NCI-H748 (cell line): Measurements from ENCODE around the gene FOXF2.

ENCODE experiments used
- DNase-seq: peaks from one replicate; lab custom pipeline; 2025; ENCODE audit not compliant: unreplicated experiment; lab: John Stamatoyannopoulos, UW

Gene FOXF2

DNA sequence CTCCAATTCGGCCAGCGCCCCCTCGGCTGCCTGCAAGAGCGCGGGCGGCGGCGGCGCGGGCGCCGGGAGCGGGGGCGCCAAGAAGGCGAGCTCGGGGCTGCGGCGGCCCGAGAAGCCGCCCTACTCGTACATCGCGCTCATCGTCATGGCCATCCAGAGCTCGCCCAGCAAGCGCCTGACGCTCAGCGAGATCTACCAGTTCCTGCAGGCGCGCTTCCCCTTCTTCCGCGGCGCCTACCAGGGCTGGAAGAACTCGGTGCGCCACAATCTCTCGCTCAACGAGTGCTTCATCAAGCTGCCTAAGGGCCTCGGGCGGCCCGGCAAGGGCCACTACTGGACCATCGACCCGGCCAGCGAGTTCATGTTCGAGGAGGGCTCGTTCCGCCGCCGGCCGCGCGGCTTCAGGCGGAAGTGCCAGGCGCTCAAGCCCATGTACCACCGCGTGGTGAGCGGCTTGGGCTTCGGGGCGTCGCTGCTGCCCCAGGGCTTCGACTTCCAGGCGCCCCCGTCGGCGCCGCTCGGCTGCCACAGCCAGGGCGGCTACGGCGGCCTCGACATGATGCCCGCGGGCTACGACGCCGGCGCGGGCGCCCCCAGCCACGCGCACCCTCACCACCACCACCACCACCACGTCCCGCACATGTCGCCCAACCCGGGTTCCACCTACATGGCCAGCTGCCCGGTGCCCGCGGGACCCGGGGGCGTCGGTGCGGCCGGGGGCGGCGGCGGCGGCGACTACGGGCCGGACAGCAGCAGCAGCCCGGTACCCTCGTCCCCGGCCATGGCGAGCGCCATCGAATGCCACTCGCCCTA, 963 bp downstream of the FOXF2 start:
- peak; percentile 85 for DNase-seq

GRCh38 chr6:1390946-1391799, 1.8 kb downstream of the FOXF2 start:
- DNase-seq: peak; percentile 58

- DNase-seq: no peak
Measured at GRCh38 chr6:1391800-1392309, 2.5 kb downstream of the FOXF2 start.

DNA sequence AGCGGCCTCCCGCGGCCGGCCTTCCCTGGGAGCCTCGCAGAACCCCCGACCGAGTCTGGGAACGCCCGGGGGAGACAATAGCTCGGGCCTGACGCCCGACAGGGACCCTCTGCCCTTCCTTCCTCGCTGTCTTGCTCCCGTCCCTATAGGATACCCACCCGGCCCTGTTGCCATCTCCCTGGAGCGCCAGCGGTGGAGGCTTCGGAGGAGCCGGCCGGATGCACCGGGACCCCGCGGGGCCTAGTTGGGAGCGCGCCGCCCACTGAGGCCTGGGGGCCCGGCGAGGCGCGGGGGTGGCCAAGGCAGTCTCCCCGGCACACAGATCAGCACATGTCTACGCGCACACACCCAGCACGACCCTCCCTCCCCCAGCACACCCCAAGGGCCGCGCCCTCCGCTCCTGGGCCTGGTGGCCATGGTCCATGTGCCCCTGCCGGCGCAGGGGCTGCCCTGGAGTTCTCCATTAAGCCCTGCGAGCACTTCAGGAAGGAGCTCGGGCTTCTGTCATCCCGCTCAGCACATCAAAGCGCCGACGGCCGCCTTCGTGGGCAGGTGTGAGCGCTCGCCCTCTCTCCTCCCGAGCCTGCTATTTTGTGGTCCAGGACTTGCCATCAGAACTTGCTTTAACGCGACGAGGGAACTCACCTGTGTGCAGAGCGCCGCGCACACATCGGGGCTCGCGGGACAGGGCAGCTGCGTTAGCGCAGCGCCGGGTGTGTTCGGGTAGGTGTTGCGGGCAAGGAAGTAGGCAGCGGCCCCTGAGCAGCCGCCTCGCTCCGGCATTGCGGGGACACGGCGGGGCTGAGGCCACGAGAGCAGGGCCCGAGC, 3.7 kb downstream of the FOXF2 start:
- no peak for DNase-seq

- DNase-seq: no peak
Measured at GRCh38 chr6:1393641-1394283, 4.4 kb downstream of the FOXF2 start.

DNA sequence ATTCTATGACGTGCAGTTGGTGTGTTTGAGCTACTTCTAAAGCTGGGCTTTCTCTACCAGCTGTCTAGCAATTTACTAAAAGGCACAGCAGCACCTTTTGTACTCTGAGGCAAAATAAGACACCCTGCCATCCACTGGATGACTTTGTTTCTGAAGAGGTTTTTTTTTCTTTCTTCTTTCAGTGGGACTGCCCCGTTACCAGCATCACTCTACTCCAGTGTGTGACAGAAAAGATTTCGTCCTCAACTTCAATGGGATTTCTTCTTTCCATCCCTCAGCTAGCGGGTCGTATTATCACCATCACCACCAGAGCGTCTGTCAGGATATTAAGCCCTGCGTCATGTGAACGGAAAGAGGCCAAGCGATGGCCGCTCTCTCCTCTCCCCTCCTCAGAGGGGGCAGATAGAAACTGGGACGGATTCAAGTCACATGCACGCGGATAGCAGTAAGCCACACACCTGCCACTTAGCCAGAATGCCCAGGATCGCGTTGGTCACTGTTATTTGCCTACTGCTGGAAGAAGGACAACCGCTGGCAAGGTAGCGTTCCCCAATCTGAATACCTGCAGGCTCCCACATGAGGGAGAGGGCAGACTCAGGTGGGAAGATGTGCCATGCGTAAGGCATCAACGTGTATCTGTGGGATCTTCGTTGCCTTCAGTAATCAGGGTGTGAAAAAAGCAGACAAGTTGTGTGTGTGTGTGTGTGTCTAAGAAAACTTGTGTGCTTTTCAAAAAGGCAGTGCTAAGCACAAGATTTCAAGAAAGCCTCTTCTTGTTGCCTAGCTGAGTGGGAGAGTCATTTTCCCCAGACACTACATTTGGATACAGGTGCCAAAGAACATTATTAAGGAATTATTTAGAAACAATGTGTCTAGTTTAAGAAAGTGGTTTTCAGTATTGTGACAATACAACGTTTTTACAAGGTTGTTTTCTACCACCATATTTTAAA, 5.4 kb downstream of the FOXF2 start:
- no peak for DNase-seq

- DNase-seq: no peak
Measured at GRCh38 chr6:1395506-1395905, 6.1 kb downstream of the FOXF2 start.

- DNase-seq: no peak
Measured at GRCh38 chr6:1395941-1396908, 6.8 kb downstream of the FOXF2 start.

GRCh38 chr6:1396952-1397868, 7.8 kb downstream of the FOXF2 start:
- DNase-seq: peak; percentile 86

GRCh38 chr6:1399085-1399780, 9.9 kb downstream of the FOXF2 start:
- no peak for DNase-seq

- DNase-seq: no peak
Measured at GRCh38 chr6:1400126-1400850, 10.9 kb downstream of the FOXF2 start.

GRCh38 chr6:1402369-1402768, 13.0 kb downstream of the FOXF2 start:
- DNase-seq: no peak

DNA sequence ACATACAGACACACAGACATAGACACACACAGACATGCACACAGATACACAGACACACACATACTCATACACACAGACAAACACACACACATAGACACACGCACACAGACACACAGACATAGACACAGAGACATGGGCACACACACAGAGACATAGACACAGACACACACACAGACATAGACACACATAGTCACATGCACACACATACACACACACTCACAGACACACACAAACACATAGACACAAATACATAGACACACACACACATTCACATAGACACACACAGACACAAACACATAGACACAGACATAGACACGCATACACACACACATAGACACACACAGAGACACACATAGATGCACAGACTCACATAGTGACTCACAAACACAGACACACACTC, 13.5 kb downstream of the FOXF2 start:
- no peak for DNase-seq

- DNase-seq: no peak
Measured at GRCh38 chr6:1403851-1404712, 14.7 kb downstream of the FOXF2 start.

GRCh38 chr6:1404713-1405098, 15.3 kb downstream of the FOXF2 start:
- no peak for DNase-seq
